GM13977 (cell line): ENCODE measurements around the gene HRCT1.

Experiments used
- DNase-seq: peaks from one replicate; pipeline ENCODE4 v3.0.0; 2012; ENCODE audit warnings: low spot score
- CTCF ChIP-seq: IDR thresholded peaks from 2 replicates; pipeline ENCODE4 v1.5.1; 2012; ENCODE audit warnings: mild to moderate bottlenecking, control low read depth; ENCODE audit not compliant: insufficient read depth; ENCODE audit errors: extremely low read depth, missing control alignments
- in situ Hi-C: fragments of 300-500 bp; cut with MboI; formaldehyde crosslinking; loops from one replicate; pipeline ENCODE4 v1.12.0; 2022; ENCODE audit warnings: low sequenced_read_pairs, low pct_unique_long_range_greater_than_20kb, mixed read lengths, inconsistent platforms; ENCODE audit not compliant: unreplicated experiment

Gene HRCT1

GRCh38 chr9:35915681-35916294 lies 9.8 kb downstream of the HRCT1 start:
- DNase-seq, result no peak
- in situ Hi-C loops, result no loop called here
- TF ChIP-seq CTCF, result no peak

DNA sequence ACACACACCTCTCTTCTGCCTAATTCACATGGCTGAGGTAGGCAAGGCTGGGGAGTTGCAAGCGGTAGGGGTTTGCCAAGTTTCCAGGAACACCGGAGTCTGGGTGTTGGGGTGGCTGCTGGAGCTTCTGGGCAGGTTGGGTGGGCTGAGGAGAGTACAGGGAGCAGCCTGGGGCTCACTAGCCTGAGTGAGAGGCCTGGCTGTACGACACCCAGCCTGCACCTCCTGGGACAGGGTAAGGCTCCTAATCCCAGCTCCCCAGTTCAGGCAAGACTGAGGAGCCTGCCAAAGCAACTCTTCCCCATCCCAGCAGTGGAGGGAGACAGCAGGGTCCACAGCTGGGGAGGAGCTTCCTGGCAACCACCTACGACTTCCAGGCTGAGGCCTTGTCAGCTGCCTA lies 11.3 kb downstream of the HRCT1 start:
- in situ Hi-C loops, result no loop called here
- no peak for TF ChIP-seq CTCF
- no peak for DNase-seq

DNA sequence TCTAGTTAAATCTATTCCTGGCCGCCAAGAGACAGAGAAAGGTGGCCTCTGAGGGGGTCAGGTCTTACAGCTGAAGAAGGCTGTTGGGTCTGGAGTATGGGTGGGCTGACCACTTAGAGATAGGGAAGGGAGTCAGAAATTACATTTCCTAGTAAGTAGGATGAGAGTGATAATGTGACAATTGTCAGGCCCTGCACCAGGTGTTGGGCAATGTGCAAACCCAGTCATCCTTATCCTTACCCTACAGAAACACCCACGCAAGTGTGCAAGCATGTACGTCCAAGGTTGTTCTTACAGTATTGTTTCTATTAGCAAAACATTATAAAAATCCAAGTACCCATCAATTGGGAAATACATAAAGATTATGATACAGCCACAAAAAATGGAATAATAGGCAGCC lies 12.8 kb downstream of the HRCT1 start:
- in situ Hi-C loops, result no loop called here
- no peak for TF ChIP-seq CTCF
- DNase-seq, result no peak

GRCh38 chr9:35919212-35920008 lies 13.4 kb downstream of the HRCT1 start:
- no peak for DNase-seq
- no peak for TF ChIP-seq CTCF
- in situ Hi-C loops, result no loop called here

DNA sequence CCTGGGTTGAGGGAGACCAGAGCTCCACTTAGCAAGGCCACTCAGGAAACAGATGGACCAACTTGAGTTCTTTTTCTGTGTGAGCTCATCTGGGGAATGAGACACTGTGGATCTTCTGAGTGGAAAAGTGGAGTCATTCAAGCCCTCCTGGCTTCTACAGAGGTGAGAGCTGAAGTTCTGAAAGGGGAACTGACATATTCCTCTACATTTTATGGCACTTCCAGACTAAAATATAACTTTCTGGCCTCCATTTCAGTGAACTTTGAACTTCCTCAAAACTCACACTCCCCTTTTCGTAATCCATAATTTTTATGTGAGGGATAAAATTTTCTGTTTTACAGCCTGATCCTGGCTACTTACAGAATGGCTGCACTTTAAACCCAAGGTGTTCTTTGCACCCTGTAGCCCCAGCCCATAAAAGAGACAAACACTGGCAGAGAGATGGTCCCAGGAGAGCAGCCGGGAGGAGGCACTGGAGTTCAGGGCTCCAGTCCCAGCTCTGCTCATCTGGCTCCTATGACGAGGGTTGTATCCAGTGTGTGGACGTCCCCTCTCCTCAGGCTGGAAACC lies 14.1 kb downstream of the HRCT1 start:
- in situ Hi-C loops, result no loop called here
- no peak for TF ChIP-seq CTCF
- DNase-seq, result no peak

GRCh38 chr9:35923598-35923926 lies 17.6 kb downstream of the HRCT1 start:
- in situ Hi-C loops, result no loop called here
- no peak for TF ChIP-seq CTCF

More at GRCh38 chr9:35923598-35923926, 17.6 kb downstream of the HRCT1 start:
- no peak for DNase-seq
